Measurements from ENCODE around the gene SNX14.

Gene SNX14

GRCh38 chr6:85506441-85507093 is 87.1 kb downstream of the SNX14 start:
- DNase-seq (ENCODE audit: low read depth): no peak

GRCh38 chr6:85498596-85499258 is 94.9 kb downstream of the SNX14 start:
- DNase-seq (ENCODE audit: low read depth): no peak

- DNase-seq (ENCODE audit: low read depth): no peak
These were observed 96.8 kb downstream of the SNX14 start for GRCh38 chr6:85496856-85497255.

- DNase-seq (ENCODE audit: low read depth): no peak
These were observed 97.6 kb downstream of the SNX14 start for GRCh38 chr6:85496009-85496579.

- no peak for DNase-seq (ENCODE audit: low read depth)
These were observed 98.8 kb downstream of the SNX14 start for GRCh38 chr6:85494547-85495536.

GRCh38 chr6:85493389-85493788 is 100.3 kb downstream of the SNX14 start:
- DNase-seq (ENCODE audit: low read depth): no peak

GRCh38 chr6:85490516-85491248 is 103.0 kb downstream of the SNX14 start:
- DNase-seq (ENCODE audit: low read depth): no peak

- DNase-seq (ENCODE audit: low read depth): no peak
These were observed 108.7 kb downstream of the SNX14 start for GRCh38 chr6:85484948-85485347.

GRCh38 chr6:85483846-85484245 is 109.8 kb downstream of the SNX14 start:
- DNase-seq (ENCODE audit: low read depth): no peak

GRCh38 chr6:85482905-85483700 is 110.6 kb downstream of the SNX14 start:
- no peak for DNase-seq (ENCODE audit: low read depth)

- DNase-seq (ENCODE audit: low read depth): no peak
These were observed 111.3 kb downstream of the SNX14 start for GRCh38 chr6:85482206-85482904.

GRCh38 chr6:85479208-85479607 is 114.5 kb downstream of the SNX14 start:
- no peak for DNase-seq (ENCODE audit: low read depth)

- DNase-seq (ENCODE audit: low read depth): no peak
These were observed 117.1 kb downstream of the SNX14 start for GRCh38 chr6:85476532-85476931.

- no peak for DNase-seq (ENCODE audit: low read depth)
These were observed 119.9 kb downstream of the SNX14 start for GRCh38 chr6:85473748-85474147.

- DNase-seq (ENCODE audit: low read depth): no peak
These were observed 120.9 kb downstream of the SNX14 start for GRCh38 chr6:85472744-85473143.

- DNase-seq (ENCODE audit: low read depth): no peak
These were observed 123.6 kb downstream of the SNX14 start for GRCh38 chr6:85470023-85470410.

GRCh38 chr6:85469276-85470022 is 124.2 kb downstream of the SNX14 start:
- no peak for DNase-seq (ENCODE audit: low read depth)

GRCh38 chr6:85468326-85468725 is 125.3 kb downstream of the SNX14 start:
- no peak for DNase-seq (ENCODE audit: low read depth)

- no peak for DNase-seq (ENCODE audit: low read depth)
These were observed 127.9 kb downstream of the SNX14 start for GRCh38 chr6:85465762-85466161.
